IPS-18c (cell line): ENCODE results near the gene PRPF38B.

Experiments
- H3K4me3 ChIP-seq: 2 replicates; pipeline ENCODE4 v1.7.0; 2013; ENCODE audit warnings: low read depth, mild to moderate bottlenecking, low read length, moderate library complexity; ENCODE audit not compliant: insufficient read depth
- H3K9me3 ChIP-seq: one replicate; pipeline ENCODE4 v1.6.1; 2013; ENCODE audit warnings: mild to moderate bottlenecking, low read length, moderate library complexity; ENCODE audit not compliant: control insufficient read depth, insufficient read depth

Gene PRPF38B

DNA sequence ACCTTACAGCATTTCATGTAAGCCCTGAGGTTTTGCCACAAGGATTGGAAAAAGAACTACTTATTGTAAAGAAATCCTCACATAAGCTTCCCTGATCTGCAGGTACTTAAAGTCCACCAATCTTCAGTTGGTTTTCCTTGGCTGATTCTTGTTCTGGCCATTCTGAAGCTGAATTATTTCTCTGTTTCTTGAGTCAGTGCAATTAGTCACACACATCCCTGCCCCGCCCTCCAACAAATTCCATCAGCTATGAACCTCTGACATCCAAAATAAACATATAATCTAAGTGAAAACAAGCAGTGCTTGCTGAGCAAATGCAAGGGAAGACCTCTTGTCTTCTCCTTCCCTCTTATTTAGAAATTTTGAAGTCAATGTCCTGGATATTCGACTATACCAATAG, 12.4 kb downstream of the PRPF38B start:
- Histone ChIP-seq H3K9me3 (no peaks in the 10 kb centered on the region), H3K4me3 (no peak overlapping the region)

DNA sequence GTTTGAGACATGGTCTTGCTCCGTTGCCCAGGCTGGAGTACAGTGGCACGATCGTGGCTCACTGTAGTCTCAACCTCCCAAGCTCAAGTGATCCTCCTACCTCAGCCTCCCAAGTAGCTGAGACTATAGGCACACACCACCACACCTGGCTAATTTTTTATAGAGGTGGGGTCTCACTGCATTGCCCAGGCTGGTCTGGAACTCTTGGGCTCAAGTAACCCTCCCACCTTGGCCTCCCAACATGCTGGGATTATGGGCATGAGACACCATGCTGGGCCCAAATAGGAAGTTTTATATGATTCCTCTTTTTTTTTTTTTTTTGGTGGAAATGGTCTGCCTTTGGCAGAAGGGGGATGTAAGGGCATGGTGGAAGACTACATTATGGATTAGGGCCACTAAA, 14.5 kb downstream of the PRPF38B start:
- Histone ChIP-seq H3K9me3 (no peaks in the 10 kb centered on the region), H3K4me3 (no peak overlapping the region)

DNA sequence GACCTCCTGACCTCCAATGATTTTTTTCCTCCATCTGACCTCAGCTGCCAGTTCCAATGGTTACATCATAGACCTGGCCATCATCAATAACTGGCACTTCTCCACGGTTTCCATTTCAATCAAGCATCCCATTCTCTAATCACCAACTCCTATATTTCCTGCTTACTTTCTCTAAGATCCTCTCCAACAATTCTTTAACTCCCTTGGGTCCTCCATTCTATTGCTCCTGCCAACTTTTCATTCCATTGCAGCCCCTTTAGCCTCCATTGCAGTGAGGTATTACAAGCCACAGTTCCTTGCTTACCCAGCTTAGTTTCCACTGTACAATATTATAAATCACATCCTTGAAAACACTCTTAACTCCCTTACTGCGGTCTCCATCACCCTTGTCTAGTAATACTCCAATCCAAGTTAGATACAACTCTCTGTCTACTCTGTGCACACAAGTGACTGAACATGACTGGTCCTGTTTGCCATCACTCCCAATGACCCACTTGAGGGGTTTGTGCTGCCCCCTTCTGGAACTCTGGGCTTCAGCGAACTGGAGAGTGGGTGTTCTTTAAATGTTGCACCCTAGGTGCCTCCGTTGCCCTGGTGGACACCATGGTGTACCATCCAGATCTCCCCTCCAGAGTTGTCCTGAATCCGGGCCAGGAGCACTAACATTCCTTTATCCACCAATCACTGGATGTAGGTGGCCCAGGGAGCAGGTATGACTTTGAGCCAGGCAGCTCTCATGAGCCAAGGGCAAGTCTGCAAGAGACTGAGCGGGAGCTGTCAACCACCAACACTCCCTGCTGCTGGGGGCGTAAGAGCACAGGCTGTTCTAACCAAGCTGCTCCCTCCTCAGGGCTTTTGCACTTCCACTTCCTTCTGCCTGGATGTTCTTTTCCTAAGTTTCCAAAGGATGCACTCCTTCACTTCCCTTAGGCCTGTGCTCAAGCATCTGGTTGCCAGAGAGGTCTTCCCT, 16.9 kb downstream of the PRPF38B start:
- no peaks in the 10 kb centered on the region for H3K9me3 ChIP-seq
- no peak overlapping the region for H3K4me3 ChIP-seq

DNA sequence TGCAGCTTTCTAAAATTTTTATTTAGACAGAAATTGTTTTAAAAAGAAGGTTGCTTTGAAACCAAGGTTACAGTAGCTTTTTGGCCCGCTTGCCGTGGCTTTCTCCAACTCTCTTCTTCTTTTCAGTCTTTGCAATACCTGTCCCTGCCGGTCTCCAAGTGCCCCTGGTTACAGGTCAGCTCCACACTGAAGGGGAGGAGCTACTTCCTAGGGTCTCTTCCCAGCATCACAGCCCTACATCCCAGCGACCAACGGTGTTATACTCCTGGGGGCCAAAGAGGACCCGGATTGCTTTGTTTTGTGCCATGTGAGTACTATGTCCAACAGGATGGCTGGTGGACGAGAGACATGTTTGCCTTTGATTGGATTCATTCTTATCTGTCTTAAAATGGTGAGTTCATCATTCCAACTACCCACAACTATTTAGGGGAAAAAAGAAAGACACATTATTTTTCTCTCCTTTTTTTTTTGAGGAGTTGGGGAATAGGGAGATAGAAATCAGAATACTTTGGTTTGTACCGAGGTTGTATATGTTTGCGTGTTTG, 20.6 kb downstream of the PRPF38B start, which contains the start of gene FNDC7:
FNDC7 (plus strand) TSS at position 303 of the 545 bp plus-strand sequence; CDS start at position 329, 26 bp downstream.
- H3K4me3 ChIP-seq: no peak within 1 kb of the TSS
- no peaks in the 10 kb centered on the region for H3K9me3 ChIP-seq

DNA sequence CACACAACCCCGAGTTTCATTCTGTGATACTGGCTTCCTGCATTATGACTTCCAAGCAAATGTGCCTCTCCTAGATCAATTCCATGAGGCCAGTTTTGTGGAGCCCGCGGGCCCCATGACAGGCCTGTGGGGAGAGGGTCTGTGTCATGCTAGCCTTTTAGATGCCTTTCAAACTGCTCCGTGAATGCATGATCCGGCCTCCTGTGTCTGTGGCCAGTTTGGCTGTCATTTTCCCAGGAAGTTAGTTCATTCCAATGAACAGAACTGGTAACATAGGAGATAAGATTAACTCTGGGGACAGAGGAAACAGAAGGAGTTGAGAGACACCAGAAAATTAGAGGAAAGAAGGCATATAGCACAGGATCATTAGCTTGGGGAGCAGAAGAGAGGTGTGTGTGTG, 23.8 kb downstream of the PRPF38B start:
- H3K9me3 ChIP-seq: no peaks in the 10 kb centered on the region
- H3K4me3 ChIP-seq: no peak overlapping the region

DNA sequence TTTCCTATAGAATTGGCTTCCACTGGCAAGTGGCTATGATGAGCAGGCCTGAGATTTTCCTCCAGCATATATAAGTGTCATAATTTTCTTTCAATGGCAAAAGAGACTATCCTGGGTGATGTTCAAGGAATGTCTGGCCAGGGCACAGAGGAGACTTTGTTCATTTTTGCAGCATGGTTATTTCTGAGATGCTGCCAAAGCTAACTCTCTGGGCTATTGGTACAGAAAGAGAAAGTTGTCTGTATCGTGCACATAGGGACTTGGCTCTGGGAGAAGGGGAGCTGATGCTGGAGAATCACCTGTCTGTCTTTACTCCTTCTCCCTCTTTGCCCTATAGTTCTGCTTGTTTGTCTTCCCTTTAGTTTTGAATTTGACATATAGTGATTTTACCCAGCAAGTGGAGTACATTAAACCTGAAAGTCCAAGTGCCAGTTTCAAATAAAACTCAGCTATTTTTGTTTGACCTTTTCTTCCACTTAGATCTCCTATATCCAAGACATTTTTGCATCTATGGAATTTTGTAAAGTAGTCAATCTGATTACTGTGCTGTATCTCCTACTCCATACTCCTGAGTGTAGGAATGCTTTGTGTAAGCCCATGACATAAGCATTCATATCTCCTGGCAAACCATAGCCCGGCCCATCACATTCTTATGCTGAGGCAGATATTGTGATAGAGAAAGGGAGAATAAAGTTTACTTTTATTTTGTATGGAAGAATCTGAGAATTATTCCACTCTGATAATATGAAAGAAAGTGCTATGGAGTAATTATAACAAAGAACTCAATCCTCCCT, 24.5 kb downstream of the PRPF38B start:
- H3K9me3 ChIP-seq: no peaks in the 10 kb centered on the region
- no peak overlapping the region for H3K4me3 ChIP-seq

DNA sequence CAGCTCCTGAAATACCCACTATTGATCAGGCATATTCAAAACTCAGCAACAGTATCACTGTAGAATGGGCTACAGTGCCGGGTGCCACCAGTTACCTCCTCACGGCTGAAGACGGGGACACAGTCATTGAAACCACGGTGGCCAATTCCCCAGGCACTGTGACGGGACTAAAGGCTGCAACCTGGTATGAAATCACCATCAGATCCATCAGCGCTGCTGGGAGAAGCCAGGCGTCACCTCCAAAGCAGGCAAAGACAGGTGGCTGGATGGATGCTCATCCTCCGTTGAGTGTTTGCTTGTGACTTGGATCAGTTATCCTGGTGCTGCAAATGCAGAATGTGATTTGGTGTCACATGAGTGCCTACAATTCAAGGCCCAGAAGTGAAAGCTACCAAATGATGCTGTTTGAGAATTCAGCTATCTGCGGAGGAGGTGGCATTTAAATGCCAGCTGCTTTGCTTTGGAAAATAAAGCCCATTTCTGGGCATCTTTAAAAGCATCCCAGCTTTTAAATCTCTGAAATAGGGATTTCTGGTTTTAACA, 25.7 kb downstream of the PRPF38B start:
- no peaks in the 10 kb centered on the region for H3K9me3 ChIP-seq
- no peak overlapping the region for H3K4me3 ChIP-seq

DNA sequence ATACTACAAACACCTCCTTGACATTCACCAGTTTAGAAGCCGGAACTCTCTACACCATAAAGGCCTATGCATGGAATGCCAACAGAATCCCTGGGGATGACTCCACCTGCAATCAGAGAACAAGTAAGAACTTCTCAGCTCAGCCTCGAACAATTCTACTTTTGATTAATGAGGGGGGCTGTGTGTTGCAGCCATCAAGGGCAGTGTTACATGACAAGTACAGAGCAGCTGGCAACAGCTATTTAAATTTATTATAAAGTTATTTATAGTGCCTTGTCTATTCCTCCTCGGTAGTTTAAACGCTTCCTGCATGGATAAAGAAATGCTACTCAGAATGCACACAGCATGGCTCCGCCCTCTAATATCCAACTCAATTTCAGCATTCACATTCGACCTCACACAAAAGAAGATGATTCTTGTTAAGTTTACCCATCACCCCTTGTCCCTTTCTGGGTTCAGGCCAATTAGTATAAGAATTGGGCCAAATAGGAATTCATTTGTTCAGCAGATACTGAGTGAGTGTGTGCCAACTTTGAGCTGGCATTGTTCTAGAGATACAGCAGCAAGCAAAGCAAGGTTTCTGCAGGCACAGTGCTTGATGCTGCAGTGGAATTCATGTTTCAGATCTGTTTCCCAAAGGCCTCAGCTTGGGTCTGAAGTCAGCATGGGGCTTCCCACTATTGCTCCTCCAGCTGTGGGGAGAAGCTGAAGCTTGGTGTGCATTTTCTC, 27.0 kb downstream of the PRPF38B start:
- Histone ChIP-seq H3K9me3 (no peaks in the 10 kb centered on the region), H3K4me3 (no peak overlapping the region)

DNA sequence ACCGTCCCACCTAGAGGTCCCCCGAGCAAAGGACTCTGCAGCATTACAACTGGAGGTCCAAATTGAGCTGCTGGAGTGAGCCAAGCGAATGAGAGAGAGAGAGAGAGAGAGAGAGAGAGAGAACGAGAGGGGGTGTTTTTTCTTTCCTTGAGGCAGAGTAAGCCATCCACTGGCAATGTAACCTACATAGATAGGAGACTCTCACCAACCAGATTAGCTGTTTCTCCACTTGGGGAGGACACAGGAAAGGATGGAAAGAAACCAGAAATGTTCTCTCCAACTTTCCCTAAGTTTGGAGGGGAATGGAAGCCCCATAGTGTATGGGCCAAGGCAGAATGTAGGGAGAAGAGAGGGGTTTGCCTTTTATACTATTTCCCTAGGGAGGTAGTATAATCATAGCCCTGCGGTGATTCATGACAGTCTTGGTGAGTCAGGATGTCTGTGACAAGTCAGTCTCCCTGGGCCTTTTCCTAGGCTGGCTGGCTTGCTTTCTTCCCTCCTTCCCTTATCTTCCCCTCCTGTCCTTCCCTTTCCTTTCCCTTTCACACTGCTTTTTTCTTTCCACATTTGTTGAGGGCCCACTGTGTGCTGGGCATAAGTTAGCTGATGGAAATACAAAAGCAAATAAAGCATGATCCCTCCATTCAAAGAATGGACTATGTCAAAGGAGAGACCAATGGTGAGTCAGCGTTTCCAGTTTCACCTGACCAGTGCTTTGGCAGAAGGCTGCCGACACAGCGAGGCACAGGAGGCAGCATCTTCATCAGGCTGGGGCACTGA, 27.7 kb downstream of the PRPF38B start:
- no peaks in the 10 kb centered on the region for H3K9me3 ChIP-seq
- no peak overlapping the region for H3K4me3 ChIP-seq

DNA sequence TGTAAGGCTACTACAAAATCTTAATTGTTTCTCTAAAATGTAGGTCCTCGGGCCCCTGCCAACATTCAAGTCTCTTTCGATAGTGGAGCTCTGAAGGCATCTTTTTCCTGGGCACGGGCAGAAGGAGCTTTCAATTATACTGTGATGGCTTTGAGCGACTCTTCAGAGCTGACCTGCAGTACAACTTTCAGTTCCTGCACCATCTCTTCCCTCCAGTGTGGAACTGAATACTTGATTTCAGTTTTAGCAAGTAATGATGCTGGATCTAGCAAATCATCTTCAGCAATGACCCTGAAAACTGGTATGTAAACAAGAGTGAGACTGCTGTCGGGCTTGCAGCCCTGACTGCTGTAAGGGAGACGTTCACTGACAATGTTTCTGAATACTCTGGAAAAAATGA, 30.2 kb downstream of the PRPF38B start:
- Histone ChIP-seq H3K4me3 (no peak overlapping the region), H3K9me3 (no peaks in the 10 kb centered on the region)

DNA sequence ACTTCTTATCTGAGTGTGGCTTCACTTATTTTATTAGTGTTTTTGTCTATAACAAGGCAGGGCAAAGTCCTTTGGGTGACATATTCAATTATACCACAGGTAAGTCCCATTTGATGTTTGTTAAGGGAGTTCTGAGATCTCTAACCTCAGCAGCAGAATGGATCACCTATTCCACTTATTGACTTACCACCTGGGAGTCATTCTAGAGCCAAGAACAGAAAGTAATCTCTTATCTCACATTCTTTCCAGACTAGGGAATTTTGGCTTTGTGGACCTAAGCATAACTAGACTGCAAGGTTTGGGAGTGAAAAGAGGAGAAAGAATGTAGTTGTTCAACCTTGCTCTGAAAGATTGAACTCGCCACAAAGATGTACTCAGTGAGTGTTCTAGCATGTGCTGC, 33.8 kb downstream of the PRPF38B start:
- no peak overlapping the region for H3K4me3 ChIP-seq
- no peaks in the 10 kb centered on the region for H3K9me3 ChIP-seq

DNA sequence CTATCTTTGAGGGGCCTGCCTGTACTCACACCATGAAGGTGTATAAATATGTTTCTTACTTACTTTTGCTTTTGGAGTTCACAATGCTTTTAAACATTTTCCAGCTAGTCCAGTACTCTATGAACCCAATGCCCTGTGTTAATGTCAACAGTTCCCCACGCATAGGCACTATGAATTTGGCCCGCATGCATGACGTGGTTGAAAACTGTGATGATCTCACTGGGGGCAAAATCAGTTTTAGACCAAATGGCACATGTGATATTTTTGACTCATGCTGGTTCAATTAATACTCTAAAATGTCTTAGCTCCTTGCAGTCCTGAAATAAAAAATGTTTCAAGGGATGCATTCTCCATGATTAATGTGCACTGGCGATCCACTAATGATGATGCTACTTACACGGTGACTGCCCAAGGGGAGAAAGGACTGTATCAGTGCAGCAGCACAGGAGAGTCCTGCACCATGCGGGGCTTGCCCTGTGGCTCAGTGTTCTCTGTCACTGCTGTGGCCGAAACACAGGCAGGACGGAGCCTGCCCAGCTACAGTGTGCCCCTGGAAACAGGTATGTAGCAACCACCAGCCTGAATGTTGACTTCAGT, 36.3 kb downstream of the PRPF38B start:
- Histone ChIP-seq H3K9me3 (no peaks in the 10 kb centered on the region), H3K4me3 (no peak overlapping the region)

DNA sequence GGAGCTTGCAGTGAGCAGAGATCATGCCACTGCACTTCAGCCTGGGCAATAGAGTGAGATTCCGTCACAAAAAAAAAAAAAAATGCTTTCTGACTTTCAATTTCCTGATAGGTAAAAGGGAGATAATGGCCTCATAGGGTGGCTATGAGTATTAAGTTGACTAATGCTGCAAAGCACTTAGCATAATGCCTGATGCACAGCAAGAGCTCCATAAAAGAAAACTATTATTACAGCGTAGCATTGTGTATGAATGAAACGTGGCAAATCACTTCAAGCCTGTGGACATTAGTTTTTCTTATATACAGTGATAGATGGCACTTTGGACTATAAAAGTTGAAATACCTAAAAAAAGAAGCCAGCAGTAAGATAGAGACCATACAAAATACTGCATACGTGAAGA, 37.4 kb downstream of the PRPF38B start:
- Histone ChIP-seq H3K4me3 (no peak overlapping the region), H3K9me3 (no peaks in the 10 kb centered on the region)

DNA sequence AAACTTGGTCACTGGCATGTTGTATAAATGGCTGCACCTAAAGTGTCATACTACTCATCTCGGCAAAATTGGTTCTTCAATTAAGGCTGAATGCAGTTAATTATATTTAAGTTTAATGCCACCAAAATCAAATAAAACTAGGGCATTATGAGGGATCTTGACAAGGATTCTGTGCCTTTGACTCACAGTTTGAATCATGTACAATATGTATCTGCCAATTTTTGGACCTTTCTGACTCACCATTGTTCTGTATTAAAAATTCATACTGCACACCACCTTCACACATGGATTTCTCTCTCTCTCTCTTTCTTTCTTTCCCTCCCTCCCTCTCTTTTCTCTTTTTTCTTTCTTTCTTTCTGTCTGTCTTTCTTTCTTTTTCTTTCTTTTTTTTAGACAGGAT, 40.3 kb downstream of the PRPF38B start:
- H3K9me3 ChIP-seq: no peaks in the 10 kb centered on the region
- no peak overlapping the region for H3K4me3 ChIP-seq

DNA sequence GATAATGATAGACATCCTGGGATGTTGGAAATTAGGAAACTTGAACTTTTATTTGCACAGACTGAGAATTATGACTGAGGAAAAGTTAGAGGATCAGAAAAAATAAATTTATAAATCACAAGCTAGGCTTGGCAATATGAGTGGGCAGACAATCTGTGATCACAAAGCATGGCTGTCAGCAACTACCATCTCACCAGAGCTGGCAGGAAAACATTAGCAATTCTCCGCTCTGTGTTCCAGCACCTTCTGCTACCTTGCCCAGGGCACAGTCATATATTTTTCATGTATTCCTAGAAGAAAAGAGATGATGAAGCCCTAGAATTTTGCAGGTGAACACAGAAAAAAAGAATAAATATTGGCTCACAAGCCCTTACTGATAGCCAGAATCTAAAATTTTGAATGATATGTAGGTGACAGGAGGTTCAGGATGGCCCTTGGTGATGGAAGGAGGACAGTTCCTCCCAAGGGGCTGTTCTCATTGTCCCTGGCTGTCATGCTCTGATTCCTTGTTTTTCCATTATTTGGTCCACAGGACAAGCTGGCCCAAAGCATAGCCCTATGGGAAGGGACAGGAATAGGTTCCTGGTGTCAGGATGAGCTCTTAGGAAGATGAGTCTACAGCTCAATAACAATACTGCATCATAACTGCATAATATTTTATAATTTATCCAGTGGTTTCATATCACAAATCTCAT, 42.2 kb downstream of the PRPF38B start:
- H3K9me3 ChIP-seq: no peaks in the 10 kb centered on the region

More for the DNA sequence above, 42.2 kb downstream of the PRPF38B start:
- H3K4me3 ChIP-seq: no peak overlapping the region
